Measurements from ENCODE around the gene HOXB5.

GRCh38 chr17:48605991-48606891, 12.7 kb upstream of the HOXB5 start:
- no peak for TF ChIP-seq CTCF (IDR thresholded peaks at IDR 0.05; ENCODE audit: low read depth, low read length)
- TF ChIP-seq EZH2phosphoT487 (IDR thresholded peaks at IDR 0.05; ENCODE audit: low read depth), result no peak
